Progenitor cell of endocrine pancreas (in vitro differentiated cells): ENCODE data around the gene BCL6B. TPM values are rescaled to one million over a fixed set of nuclear protein-coding genes. Genes with fewer than 3 reads are reported as not detected.

Source experiments
- DNase-seq: peaks from one replicate; pipeline ENCODE4 v3.0.0; 2021; ENCODE audit warnings: low spot score; ENCODE audit not compliant: unreplicated experiment
- H3K27ac Mint-ChIP-seq: 2 replicates; pipeline ENCODE4 v1.8.0; 2021; ENCODE audit warnings: mild to moderate bottlenecking, moderate library complexity, mixed read lengths
- H3K27me3 Mint-ChIP-seq: 2 replicates; pipeline ENCODE4 v1.8.0; 2021; ENCODE audit warnings: mixed read lengths
- H3K36me3 Mint-ChIP-seq: 2 replicates; pipeline ENCODE4 v1.8.0; 2022; ENCODE audit warnings: mixed read lengths; ENCODE audit not compliant: insufficient read depth
- H3K4me1 Mint-ChIP-seq: 2 replicates; pipeline ENCODE4 v1.8.0; 2021; ENCODE audit warnings: low read depth, mixed read lengths
- H3K4me3 Mint-ChIP-seq: 2 replicates; pipeline ENCODE4 v1.8.0; 2021; ENCODE audit warnings: low read depth, mild to moderate bottlenecking, moderate library complexity, mixed read lengths
- H3K9me3 Mint-ChIP-seq: 2 replicates; pipeline ENCODE4 v1.8.0; 2021; ENCODE audit warnings: low read depth, mixed read lengths
- total RNA-seq: library from RNA; stranded (reverse); gene quantifications from 2 replicates; pipeline ENCODE4 v1.2.1, GENCODE V29; 2021
- TF ChIP-seq, protein P1 (sequence below): fragments of 200-600 bp; sonication (generic); IDR thresholded peaks from one replicate; pipeline ENCODE4 v1.5.0; 2021; ENCODE audit warnings: antibody characterized with exemption, mild to moderate bottlenecking; ENCODE audit not compliant: unreplicated experiment

The BCL6B gene
- total RNA-seq, 1 donor from 2014 or later: not detected

DNA sequence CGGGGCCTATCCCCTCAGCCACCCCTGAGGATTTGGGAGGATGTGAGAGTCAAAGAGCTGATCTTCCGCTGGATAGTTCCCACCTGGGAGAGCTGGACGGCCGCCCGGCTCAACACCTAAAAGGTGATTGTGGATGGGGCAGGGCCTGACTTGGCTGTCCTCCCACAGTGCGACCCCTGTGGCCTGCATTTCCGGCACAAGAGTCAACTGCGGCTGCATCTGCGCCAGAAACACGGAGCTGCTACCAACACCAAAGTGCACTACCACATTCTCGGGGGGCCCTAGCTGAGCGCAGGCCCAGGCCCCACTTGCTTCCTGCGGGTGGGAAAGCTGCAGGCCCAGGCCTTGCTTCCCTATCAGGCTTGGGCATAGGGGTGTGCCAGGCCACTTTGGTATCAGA is 4.5 kb downstream of the BCL6B start:
- no peak overlapping the region for H3K4me3 Mint-ChIP-seq
- H3K27ac Mint-ChIP-seq: no peak overlapping the region
- no peaks in the 10 kb centered on the region for H3K4me1 Mint-ChIP-seq
- no peak for DNase-seq
- H3K36me3 Mint-ChIP-seq: no peaks in the 10 kb centered on the region
- TF ChIP-seq, protein P1, sequence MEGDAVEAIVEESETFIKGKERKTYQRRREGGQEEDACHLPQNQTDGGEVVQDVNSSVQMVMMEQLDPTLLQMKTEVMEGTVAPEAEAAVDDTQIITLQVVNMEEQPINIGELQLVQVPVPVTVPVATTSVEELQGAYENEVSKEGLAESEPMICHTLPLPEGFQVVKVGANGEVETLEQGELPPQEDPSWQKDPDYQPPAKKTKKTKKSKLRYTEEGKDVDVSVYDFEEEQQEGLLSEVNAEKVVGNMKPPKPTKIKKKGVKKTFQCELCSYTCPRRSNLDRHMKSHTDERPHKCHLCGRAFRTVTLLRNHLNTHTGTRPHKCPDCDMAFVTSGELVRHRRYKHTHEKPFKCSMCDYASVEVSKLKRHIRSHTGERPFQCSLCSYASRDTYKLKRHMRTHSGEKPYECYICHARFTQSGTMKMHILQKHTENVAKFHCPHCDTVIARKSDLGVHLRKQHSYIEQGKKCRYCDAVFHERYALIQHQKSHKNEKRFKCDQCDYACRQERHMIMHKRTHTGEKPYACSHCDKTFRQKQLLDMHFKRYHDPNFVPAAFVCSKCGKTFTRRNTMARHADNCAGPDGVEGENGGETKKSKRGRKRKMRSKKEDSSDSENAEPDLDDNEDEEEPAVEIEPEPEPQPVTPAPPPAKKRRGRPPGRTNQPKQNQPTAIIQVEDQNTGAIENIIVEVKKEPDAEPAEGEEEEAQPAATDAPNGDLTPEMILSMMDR: no peak
- peaks cover 61% of the 10 kb centered on the region for H3K27me3 Mint-ChIP-seq
- no peaks in the 10 kb centered on the region for H3K9me3 Mint-ChIP-seq

DNA sequence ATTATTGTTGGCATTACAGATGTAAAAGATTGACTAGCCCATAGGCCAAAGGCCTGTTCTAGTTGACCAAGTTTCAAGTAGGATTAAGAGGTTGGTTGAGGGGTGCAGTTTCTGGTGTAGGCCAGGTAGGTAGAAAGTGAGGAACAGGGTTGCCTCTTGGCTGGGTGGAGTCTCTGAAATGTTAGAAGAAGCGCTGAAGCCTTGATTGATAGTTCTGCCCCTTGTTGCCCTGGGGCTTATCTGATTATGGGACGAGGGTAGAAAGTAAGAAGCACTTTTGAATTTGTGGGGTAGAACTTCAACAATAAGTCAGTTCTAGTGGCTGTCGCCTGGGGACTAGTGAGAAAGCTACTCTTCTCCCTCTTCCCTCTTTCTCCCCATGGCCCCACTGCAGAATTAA is 6.2 kb downstream of the BCL6B start:
- Mint-ChIP-seq H3K27ac (no peak overlapping the region), H3K4me3 (no peak overlapping the region)

DNA sequence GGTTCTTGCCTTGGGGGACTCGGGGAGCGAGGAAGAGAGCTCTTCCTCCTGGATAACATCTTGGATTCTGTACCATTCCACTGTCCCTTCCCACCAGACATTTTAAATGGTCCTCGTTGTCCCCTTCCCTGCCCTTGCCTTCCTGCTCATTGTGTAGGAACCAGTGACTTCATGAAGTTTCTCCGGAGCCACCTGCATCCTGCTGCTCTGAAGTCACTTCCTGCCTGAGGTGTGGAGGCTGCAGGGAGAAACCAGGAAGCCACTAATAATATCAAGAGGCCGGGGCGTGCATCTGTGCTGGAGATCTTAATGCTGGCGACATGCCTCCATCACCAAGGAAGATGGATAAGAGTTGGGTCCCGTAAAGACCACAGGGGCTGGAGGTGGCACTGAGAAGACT is 6.8 kb downstream of the BCL6B start:
- H3K27ac Mint-ChIP-seq: no peak overlapping the region
- TF ChIP-seq, protein P1: no peak
- no peaks in the 10 kb centered on the region for H3K4me1 Mint-ChIP-seq
- H3K27me3 Mint-ChIP-seq: peaks cover 41% of the 10 kb centered on the region
- H3K4me3 Mint-ChIP-seq: no peak overlapping the region
- no peaks in the 10 kb centered on the region for H3K9me3 Mint-ChIP-seq
- DNase-seq: no peak
- no peaks in the 10 kb centered on the region for H3K36me3 Mint-ChIP-seq

More for the DNA sequence above, 6.2 kb downstream of the BCL6B start:
- no peaks in the 10 kb centered on the region for H3K9me3 Mint-ChIP-seq
- no peaks in the 10 kb centered on the region for H3K4me1 Mint-ChIP-seq
- peaks cover 46% of the 10 kb centered on the region for H3K27me3 Mint-ChIP-seq
- DNase-seq: no peak
- TF ChIP-seq, protein P1: no peak
- no peaks in the 10 kb centered on the region for H3K36me3 Mint-ChIP-seq

DNA sequence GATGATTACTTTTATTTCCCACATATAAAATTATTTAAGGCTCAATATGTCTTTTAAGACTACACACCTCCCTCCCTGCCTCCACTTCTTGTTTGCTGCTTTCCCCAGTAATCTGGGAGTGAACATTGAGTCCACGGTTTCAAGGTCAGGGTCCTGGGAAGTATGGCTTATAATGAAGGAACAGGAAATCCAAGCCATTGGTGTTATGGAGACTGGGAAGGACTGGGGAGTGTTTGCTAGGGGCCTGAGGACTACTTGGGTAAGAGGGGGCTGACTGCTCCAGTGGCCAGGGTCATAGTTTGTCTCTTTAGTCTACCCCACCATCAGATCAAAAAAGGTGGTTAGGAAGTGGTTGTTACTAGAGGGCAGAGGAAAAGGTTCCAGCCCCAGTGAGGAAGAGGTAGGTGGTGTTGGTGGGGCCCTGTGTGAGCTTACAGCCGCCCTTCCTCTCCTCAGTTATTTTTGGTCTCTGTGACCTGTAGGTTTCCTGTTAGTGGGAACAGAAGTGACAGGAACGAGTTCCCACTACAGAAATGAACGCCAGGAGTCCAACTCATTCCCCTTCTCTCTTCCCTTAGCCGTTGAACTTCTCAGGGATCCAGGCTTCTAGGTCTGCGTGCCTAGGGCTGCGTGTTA is 12.2 kb downstream of the BCL6B start:
- H3K4me1 Mint-ChIP-seq: peaks cover 16% of the 10 kb centered on the region
- no peak for DNase-seq
- H3K27ac Mint-ChIP-seq: peak overlapping the region; percentile 94
- no peaks in the 10 kb centered on the region for H3K9me3 Mint-ChIP-seq
- H3K4me3 Mint-ChIP-seq: peak overlapping the region; percentile 95
- TF ChIP-seq, protein P1: no peak
- H3K36me3 Mint-ChIP-seq: no peaks in the 10 kb centered on the region
- peaks cover 9% of the 10 kb centered on the region for H3K27me3 Mint-ChIP-seq

DNA sequence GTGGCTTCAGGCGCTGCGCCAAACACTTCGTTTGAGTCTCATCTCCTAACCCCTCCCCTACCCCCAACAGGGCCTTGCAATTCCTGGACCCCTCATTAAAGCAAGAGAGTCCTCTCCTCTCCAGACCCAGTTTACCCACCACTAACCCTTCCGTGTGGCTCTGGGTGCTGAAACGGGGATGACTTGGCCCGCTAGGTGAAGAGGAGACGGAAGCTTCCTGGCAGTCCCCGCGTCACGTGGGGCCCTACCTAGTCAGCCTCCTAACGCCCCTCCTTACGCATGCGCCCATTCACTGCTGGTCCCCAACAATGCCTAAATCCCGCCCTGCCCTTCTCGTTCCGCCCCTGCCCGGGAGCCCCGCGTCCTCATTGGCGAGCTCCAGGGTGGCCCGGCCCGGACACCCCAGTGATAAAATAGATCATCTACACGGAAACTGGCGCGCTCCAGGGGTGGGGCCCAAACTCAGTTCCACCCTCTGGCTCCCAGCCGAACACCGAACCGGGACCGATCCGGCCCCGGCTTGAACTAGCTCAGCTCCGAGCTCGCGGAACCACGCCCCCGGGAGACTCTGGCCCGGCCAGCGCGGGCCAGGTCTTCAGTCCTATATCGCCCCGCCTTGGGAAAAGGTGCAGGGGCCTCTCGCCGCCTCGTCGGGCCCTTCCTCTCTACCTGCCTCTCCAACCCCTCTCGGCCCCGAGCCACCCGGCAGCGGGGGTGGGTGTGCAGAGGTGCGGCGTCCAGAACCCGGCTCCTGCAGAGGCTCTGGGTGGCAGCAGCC is 12.9 kb downstream of the BCL6B start, which contains the start of gene SLC16A13:
Gene SLC16A13 (plus strand): TSS at position 425 of the 778 bp plus-strand sequence. CDS start 368 bp downstream, outside the sequence.
- H3K36me3 Mint-ChIP-seq: no peaks in the 10 kb centered on the region
- peaks cover 5% of the 10 kb centered on the region for H3K27me3 Mint-ChIP-seq
- H3K4me3 Mint-ChIP-seq: peak within 1 kb of the TSS; percentile 95
- DNase-seq: peak; percentile 84
- H3K4me1 Mint-ChIP-seq: peaks cover 16% of the 10 kb centered on the region
- H3K9me3 Mint-ChIP-seq: no peaks in the 10 kb centered on the region
- TF ChIP-seq, protein P1: no peak
- H3K27ac Mint-ChIP-seq: peak within 1 kb of the TSS; percentile 94
